Measurements from ENCODE around the gene HSPA12A. TPM values are rescaled to one million over a fixed set of nuclear protein-coding genes. Genes with fewer than 3 reads are reported as not detected.
A peak's percentile ranks its signal among the peaks of the same experiment; 100 is the strongest.

HSPA12A gene, protein sequence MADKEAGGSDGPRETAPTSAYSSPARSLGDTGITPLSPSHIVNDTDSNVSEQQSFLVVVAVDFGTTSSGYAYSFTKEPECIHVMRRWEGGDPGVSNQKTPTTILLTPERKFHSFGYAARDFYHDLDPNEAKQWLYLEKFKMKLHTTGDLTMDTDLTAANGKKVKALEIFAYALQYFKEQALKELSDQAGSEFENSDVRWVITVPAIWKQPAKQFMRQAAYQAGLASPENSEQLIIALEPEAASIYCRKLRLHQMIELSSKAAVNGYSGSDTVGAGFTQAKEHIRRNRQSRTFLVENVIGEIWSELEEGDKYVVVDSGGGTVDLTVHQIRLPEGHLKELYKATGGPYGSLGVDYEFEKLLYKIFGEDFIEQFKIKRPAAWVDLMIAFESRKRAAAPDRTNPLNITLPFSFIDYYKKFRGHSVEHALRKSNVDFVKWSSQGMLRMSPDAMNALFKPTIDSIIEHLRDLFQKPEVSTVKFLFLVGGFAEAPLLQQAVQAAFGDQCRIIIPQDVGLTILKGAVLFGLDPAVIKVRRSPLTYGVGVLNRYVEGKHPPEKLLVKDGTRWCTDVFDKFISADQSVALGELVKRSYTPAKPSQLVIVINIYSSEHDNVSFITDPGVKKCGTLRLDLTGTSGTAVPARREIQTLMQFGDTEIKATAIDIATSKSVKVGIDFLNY
- polyA plus RNA-seq (2013, experiment 1 of 2; ENCODE audit: insufficient read length): 7.6 TPM
- polyA plus RNA-seq (2013, experiment 2 of 2; ENCODE audit: insufficient read length): 7.9 TPM

- DNase-seq: peak; percentile 76
Observed at GRCh38 chr10:116742367-116743265, at the start of gene HSPA12A. TSS of gene HSPA12A (minus strand) at chr10:116742566. CDS start at chr10:116742469, 97 bp downstream.

GRCh38 chr10:116791241-116791640, 48.9 kb upstream of the HSPA12A start:
- no peak for DNase-seq

- DNase-seq: peak; percentile 76
Observed at GRCh38 chr10:116787893-116788665, 45.7 kb upstream of the HSPA12A start.

DNA sequence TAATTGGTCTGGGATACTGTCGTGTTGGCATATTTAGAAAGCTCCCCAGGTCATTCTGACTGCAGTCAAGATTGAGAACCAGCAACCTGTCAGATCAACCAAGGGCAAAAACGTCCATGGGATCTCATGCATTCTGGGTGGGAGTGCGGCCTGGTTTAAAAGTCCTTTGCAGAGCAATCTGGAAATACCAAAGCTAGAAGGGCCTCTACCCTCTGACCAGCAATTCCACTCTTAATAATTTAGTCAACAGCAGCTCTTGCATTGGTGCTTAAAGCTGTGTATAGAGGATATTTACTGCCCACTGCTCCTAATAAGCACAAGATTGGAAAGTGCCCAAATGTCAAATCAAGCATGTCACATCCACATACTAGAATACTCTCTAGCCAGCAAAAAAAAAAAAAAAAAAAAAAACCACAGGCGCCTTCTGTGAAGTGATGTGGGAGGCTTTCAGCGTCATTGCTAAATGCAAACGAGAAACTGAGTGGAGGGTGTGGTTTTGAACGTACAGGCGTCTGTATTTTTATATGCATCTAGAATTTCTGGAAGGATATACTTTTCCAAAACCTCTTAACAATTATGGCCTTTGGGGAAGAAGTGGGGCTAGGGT, 44.8 kb upstream of the HSPA12A start:
- no peak for DNase-seq

GRCh38 chr10:116785867-116786266, 43.5 kb upstream of the HSPA12A start:
- DNase-seq: no peak

GRCh38 chr10:116785282-116785681, 42.9 kb upstream of the HSPA12A start:
- no peak for DNase-seq

DNA sequence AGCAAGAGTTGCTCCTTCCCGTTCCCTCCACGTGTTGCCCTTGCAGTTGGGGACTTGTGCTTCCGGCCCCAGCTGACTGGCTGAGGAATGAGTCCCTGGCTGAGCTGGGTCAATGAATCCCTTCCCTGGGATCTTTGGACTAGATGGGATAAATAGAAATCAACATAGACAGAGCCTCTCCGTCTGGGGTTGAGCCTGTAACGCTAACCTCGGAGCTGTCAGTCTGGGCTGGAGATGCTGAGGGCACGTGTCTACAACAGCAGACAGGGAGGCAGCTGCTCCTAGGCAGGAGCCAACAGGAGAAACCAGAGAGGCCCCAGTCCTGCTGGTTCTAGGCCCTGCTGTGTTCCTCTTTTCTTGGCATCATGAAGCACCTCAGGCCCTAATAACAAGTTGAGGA, 42.3 kb upstream of the HSPA12A start:
- DNase-seq: no peak

DNA sequence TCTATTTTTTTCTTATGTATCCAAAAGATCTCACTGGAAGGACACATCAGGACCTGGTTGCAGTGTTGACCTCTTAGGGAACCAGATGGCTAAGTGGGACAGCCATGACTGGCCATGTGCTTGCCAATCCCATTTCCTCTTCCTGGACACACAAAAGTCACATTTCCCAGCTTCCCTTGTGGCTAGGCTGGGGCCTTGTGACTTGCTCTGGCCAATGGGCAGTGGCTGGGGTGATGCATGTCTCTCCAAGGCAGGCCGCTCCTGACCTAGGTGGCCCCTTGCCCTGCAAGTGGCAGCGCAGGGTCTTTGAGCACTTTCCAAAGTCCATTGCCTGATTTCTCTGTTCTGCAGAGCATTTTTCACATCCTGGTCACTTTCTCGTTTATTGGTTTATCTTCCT, 41.7 kb upstream of the HSPA12A start:
- no peak for DNase-seq

DNA sequence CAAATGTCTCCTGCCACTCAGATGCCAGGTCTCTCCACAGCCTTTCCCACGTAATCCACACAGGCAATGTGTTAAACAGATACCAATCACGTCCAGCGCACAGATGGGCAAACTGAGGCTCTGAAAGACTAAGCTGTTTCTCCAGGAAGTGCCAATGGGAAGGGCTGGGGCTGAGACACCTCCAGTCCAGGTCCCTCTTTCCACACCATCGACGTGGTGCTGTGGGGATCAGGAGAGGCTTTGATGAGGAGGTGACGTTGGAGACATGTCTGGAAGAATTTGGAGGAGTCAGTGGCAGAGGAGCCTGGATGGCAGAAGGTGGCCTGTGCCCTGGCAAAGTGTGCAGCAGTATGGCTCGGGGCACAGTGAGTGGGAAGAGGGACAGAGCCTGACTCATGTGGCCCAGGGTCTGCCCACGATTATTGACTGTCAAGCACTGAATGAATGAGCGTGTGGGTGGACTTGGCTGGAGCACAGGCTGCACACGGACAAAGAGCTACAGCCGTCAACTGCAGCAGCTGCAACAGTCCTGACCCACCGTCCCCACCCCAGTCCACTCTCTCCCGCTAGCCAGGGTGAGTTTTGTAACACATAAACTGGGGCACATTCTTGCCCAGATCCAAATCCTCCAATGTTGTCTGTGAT, 40.8 kb upstream of the HSPA12A start:
- DNase-seq: no peak

DNA sequence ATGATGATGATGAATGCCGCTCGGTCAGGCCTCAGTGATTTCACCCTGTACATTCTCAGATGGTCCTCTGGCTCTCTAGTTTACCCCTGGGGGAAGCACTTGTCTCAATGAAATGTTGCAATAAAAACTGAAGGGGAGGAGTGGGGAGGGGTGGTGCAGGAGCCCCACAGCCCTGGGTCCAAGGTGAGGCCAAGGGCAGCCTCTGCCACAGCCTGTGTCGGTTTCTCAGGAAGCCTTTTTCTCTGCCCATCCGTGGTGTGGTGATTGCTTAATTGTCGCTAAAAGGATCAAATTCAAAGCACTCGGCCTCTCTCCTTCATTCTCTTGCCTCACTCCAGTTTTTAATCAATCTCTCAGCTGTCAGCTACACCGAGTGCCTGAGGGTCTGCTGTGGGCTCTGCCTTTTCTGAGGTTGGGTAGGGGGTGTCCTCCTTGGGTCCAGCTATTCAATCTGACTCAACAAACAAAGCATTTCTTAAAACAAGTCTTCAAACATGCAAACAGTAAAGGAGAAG, 39.1 kb upstream of the HSPA12A start:
- DNase-seq: no peak

DNA sequence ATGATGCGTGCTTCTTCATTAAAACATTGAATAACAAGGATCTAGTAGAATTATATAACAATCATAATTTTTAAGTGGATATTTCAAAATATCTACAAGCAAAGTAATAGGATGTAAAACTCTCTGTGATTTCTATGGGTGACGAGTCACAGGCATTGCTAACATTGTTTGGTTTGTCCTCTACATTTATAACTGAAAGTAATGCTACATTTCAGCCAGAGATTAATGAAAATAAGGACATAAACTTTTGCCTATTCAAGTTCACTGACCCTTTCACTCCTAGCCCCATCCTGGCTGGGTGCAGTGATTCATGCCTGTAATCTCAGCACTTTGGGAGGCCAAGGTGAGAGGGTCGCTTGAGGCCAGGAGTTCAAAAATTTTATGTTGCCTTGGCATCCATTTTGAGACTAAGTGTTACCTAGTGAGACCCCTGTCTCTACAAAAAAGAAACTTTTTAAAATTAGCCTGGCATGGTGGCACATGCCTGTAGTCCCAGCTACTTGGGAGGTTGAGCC, 38.4 kb upstream of the HSPA12A start:
- no peak for DNase-seq

- peak; percentile 16 for DNase-seq
Observed at GRCh38 chr10:116779076-116779687, 36.8 kb upstream of the HSPA12A start.

GRCh38 chr10:116777006-116777405, 34.6 kb upstream of the HSPA12A start:
- no peak for DNase-seq

DNA sequence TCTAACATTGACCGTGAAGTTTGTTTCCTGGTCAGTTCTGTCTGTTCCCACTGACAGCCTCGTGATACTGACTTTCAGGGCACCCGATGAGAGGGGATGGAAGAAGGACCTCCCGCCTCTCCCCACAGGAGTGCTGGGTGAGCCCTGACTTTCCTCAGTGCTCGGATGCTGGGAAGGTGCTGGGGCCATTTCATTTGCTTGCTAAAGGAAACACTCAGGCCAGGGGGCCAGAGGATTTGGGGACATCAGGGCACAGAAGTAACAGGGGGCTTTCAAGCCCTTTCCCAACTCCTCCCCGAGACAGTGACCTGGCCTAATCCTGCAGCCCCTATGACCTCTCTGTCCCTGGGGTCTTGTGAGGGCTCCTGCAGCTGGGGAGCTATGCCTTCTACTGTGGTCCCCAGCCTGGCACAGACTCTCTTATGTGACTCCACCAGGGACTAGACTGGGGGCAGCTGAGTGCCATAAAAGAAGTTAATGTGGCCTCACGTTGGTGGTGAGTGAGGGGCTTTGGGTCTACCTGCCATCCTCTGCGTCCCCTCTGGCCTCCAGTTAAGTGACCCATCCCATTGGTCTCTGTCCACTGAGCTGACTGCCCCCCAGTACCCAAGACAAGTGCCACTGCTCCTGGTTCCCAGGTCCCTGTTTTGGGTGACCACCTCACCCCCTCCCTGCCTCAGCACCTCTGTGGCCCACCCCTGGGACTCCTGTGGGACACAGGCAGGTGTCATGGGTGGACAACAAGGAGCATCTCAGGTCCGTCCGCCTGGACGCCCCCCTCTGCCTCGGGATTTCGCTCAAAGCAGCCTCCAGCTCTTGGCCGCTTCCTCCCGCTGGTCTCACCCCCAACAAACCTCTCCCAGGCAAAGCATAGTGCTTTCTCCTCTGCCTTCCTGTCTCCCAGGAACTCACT, 33.4 kb upstream of the HSPA12A start:
- no peak for DNase-seq

GRCh38 chr10:116774728-116775151, 32.4 kb upstream of the HSPA12A start:
- no peak for DNase-seq

- DNase-seq: no peak
Observed at GRCh38 chr10:116772909-116773705, 30.7 kb upstream of the HSPA12A start.

DNA sequence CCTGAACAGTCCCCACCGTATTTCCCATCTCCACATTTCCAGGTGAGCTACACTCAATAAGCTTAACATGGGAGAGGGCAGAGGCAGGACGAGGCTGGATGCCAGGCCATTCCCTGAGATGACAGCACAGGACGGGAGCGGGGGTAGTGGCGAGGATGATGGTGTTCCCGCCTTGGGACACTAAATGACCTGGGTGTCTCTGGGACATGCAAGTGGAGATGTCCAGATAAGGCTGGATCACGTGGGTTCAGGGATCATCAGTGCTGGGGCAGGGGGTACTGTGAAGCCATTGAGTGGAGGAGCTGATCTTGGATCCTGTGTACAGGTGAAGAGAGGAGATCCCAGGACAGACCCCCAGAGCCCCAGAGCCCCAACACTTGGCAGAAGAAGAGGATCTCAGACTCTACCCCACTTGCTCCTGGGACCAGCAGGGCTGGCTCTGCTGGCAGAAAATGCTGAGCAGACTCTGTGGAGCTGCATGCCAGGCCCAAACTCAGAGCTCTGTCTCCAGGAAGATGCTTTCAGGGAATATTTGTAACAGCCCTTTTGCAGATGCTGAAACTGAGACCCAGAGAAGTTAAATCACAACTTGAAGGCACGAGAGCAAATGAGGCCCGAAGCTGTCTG, 29.7 kb upstream of the HSPA12A start:
- no peak for DNase-seq

All from fibroblast of skin of abdomen (primary cell).